Measurements from ENCODE around the gene TSTD2.
"Not testable (repeated sequence)": the region's sequence is repeated elsewhere in the genome, so short reads cannot be mapped to it uniquely, and the experiment has no call there.

TSTD2 gene

DNA sequence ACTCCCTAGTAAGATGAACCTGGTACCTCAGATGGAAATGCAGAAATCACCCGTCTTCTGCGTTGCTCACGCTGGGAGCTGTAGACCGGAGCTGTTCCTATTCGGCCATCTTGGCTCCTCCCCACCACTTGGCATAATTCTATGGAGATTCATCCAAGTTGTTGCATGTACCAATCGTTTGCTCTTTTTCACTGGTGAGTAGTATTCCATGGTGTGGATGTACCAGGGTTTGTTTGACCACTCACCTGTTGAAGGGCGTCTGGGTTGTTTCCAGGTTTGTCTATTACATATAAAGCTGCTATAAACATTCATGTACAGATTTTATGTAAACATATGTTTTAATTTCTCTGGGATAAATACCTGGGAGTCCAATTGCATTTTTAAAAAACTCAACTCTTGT, 46.3 kb downstream of the TSTD2 start:
- not testable (repeated sequence) for DNase-seq (ENCODE audit: low spot score)

DNA sequence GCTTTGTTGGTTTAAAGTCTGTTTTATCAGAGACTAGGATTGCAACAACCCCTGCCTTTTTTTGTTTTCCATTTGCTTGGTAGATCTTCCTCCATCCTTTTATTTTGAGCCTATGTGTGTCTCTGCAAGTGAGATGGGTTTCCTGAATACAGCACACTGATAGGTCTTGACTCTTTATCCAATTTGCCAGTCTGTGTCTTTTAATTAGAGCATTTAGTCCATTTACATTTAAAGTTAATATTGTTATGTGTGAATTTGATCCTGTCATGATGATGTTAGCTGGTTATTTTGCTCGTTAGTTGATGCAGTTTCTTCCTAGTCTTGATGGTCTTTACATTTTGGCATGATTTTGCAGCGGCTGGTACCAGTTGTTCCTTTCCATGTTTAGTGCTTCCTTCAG, 48.4 kb downstream of the TSTD2 start:
- not testable (repeated sequence) for DNase-seq (ENCODE audit: low spot score)

DNA sequence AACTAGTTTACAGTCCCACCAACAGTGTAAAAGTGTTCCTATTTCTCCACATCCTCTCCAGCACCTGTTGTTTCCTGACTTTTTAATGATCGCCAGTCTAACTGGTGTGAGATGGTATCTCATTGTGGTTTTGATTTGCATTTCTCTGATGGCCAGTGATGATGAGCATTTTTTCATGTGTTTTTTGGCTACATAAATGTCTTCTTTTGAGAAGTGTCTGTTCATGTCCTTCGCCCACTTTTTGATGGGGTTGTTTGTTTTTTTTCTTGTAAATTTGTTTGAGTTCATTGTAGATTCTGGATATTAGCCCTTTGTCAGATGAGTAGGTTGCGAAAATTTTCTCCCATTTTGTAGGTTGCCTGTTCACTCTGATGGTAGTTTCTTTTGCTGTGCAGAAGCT, 51.6 kb downstream of the TSTD2 start:
- DNase-seq (ENCODE audit: low spot score) = not testable (repeated sequence)

DNA sequence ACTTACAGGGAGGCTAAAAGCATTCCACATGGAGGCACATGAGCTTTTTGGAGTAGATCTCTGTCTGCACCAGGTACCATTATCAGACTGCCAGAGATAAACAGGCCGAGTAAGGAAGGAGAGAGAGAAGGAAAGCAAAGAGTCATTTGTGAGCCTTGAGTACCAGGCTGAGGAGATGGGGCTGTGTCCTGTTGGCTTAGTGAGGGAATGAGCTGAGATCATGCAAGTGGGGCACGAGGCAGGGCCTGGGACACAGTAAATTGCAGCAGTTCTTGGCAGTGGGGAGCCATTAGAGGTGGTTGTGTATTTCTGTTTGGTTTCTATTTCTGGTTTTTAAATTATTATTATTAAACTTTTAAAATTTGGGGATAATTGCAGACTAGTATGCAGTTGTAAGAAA, 53.3 kb downstream of the TSTD2 start:
- DNase-seq (ENCODE audit: low spot score) = no peak

DNA sequence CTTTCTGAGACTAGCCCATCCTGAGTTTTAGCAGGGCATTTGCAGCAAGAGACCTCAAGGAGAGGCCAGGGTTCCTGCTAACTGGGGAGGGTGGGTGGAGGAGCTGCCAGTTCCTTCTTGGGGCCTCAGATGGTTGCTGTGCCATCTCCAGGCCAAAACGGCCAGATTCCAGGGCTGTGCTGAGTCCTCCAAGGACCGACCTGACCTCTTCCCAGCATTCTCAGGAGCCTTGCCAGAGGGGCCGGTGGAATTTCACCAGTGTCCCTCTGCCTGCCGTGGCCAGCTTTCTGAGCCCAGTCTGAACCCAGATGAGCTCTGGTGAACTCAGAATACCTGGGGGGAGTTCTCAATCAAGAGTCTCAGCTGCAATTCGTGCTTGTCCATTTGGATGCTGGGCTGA, 54.3 kb downstream of the TSTD2 start:
- DNase-seq (ENCODE audit: low spot score) = no peak

DNA sequence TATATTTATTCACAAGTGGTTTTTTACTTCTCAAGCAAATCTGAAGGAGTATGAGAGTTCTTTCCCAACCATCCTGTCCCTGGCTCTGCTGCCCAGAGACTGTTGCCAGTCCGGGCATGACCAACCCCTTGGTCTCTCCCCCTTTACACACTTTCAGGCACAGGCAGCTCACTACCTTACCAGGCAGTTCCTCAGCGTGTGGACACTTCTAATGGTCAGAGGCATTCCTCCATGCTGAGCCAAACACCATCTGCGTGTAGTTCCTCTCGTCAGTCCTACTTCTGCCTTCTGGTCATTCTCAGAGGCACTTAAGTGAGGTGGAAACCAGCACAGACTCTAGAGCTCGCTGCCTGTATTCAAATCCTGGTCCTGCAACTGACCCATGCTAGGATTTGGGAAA, 56.1 kb downstream of the TSTD2 start:
- DNase-seq (ENCODE audit: low spot score) = no peak

DNA sequence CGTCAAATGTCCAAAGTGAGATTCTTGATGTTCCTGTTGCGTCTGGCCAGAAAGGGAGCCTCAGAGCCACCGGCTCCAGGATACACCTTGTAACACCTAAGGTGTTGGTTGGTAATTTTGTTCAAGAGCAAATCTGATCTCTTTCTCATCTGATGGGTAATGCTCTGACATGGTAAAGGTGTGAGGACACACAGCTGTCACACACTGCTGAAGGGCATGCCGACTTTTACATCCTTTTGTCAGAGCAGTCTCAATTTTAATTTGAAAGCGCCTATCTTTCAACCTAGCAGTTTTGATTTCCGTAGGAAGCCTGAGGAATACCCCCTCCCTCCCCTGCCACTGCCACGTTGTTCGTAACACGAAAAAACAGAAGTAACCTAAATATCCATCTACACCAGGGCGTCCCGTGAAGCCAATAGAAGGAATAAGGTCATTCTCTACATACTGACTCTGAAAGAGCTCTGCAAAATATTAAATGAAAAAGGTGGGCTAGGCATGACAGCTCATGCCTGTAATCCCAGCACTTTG, 57.4 kb downstream of the TSTD2 start:
- no peak for DNase-seq (ENCODE audit: low spot score)

DNA sequence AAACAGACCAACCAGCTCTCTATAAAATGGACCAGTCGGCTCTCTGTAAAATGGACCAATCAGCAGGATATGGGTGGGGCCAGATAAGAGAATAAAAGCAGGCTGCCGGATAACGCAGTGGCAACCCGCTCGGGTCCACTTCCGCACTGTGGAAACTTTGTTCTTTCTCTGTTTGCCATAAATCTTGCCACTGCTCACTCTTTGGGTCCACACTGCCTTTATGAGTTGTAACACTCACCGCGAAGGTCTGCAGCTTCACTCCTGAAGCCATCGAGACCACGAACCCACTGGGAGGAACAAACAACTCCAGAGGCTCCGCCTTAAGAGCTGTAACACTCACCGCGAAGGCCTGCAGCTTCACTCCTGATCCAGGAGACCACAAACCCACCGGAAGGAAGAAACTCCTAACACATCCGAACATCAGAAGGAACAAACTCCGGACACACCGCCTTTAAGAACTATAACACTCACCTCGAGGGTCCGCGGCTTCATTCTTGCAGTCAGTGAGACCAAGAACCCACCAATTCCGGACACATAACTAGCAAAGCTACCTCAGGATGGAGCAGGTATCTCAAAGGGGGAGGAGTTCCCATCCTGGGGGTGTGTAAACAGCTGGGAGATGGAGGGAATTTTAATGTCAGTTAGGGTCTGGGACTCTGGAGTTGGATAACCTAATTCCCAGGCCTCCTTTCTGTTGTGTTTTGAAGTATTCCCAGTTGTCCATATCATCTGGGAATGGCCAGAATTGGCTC, 58.1 kb downstream of the TSTD2 start:
- DNase-seq (ENCODE audit: low spot score) = not testable (repeated sequence)

DNA sequence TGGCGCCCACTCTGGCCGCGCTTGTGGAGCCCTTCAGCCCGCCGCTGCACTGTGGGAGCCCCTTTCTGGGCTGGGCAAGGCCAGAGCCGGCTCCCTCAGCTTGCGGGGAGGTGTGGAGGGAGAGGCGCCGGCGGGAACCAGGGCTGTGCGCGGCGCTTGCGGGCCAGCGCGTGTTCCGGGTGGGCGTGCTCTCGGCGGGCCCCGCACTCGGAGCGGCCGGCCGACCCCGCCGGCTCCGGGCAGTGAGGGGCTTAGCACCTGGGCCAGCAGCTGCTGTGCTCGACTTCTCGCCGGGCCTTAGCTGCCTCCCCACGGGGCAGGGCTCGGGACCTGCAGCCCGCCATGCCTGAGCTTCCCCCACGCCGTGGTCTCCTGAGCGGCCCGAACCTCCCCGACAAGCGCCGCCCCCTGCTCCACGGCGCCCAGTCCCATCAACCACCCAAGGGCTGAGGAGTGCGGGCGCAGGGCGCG, 59.0 kb downstream of the TSTD2 start:
- DNase-seq (ENCODE audit: low spot score) = not testable (repeated sequence)

DNA sequence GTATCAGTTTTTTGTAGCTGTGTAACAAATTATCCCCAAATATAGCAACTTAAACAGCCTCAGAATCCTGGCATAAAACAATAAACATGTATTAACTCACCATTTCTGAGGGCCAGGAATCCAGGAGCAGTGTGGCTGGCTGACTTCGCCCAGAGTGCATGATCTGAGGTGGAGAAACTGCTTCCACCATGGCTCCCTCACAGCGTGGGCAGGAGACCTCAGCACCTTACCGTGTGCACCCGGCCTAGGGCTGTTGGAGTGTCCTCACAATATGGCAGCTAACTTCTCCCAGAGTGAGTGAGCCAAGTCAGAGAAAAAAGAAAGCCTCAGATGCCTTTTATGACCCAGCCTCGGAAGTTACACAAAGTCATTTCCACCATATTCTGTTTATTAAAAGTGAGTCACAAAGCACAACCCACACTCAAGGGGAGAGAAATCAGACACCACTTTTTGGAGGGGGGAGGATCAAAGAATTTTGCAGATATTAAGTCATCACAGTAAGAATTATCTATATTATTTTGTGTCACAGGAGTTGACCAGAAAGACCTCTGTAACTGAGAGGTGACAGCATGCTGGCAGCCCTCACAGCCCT, 59.6 kb downstream of the TSTD2 start:
- DNase-seq (ENCODE audit: low spot score) = no peak

DNA sequence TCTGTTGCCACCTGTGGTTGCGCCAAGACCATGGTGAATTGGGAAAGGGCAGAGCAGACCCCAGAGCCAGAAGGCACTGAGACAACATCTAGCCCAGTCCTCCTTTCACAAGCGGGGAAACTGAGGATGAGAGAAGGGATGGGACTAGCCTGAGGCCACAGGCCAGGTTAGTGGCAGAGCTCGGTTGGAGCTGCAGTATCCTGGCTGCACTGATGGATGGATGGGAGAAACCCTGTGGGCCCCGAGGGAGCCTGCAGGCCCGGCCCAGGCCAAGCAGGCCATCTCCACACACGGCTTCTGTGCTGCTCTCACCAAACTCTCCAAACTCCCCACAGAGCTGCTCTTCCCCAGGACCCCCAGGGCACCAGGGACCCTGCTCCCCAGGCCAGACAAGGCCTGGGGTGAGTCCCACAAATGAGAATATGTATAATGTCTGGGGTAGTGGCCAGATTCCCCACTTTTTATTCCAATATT, 60.2 kb downstream of the TSTD2 start:
- no peak for DNase-seq (ENCODE audit: low spot score)

DNA sequence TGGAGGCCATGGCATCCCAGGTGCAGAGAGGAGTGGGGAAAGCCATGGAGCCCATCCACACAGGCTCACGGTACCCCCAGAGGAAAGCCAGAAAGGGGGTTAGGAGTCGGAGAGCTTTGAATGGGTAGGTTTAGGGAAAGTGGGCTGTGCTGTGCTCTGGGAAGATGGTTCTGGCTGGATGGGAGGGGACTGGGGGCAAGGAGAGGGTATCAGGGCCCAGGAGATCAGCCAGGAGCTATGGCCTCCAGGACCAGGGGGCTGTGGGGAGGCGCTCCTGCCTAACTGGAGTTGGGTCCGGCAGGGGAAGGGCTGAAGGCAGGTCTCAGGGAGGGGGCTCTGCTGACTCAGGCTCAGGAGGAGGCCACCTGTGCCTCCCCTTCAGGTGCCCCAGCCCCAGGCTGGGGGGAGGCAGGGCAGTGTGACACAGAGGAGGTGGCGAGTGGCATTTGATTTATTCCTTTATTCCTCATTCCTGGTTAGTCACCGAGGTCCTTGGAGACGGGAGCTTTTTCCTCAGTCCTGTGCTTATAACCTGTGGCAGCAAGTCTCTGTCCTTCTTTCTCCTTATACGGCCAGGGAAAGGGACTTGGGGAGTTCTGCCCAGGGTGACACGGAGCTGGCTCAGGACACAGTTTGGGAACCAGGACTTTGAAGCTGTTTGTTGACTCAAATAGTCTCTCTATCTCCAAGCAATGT, 60.8 kb downstream of the TSTD2 start:
- DNase-seq (ENCODE audit: low spot score) = no peak

DNA sequence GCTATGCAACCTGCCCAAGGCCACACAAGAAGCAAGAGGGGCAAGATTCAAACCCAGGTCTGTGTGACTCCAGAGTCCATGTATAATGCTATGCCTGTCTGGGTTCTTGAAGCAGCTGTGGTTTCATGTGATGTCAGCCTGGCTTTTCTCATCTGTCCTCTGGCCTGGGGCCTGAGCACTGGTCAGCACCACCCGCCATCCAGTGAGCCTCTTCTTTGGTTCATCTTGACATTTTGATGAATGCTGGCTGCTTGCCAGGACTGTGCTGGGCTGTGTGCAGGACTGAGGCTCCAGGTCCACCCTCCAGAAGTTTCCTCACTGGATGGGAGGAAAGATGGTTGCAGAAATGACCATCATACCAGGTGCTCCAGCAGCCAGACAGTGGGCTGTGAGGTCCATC, 61.5 kb downstream of the TSTD2 start:
- DNase-seq (ENCODE audit: low spot score) = no peak

DNA sequence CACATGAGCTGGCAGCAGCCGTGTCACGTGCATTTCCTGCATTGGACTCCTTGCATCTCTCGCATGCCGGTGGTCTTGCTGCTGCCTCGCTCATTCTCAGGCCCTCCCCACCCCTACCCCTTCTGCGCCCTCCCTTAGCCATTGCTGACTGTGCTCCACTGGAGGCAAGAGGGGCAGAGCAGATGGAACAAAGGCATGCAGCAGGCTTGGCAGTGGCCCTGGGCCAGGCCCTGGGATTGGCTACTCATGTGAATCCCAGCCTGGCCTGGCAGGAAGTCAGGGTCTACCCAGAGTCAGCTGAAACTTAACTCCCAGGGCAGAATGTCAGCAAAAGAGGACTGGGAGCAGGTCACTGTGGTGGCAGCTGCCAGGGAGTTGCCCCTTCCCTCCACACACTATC, 62.3 kb downstream of the TSTD2 start:
- no peak for DNase-seq (ENCODE audit: low spot score)

DNA sequence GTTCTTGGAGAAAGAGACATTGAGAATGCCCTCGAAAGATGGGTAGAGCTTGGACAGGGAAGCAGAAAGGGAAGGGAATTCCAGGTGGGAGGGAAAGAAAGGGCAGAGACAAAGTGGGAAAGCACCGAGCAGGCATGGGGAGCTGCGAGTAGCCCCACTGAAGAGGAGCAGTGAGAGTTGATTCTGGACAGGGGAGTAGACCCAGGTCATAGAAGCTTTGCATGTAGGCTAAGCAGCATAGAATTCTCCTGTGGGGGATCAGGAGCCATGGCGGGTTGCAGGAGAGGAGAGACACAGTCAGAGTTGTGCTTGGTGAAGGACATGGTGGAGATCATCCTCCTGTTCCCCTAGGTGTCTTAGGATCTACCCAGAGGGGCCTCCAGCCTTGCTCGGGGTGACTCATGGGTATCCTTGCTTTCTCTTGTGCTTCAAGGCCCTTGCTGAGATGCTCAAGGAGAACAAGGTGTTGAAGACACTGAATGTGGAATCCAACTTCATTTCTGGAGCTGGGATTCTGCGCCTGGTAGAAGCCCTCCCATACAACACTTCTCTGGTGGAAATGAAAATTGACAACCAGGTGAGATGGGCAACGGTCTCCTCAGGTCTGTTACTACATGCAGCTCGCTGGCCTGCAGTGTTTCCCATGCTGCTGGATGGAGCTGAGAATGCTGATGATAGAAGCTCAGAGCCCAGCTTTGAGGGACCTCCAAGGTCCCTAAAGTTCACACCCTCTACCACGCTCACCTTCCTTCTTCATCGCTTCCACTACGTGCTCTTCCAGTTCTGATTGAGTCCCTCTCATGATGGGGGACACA, 64.5 kb downstream of the TSTD2 start:
- DNase-seq (ENCODE audit: low spot score) = no peak

DNA sequence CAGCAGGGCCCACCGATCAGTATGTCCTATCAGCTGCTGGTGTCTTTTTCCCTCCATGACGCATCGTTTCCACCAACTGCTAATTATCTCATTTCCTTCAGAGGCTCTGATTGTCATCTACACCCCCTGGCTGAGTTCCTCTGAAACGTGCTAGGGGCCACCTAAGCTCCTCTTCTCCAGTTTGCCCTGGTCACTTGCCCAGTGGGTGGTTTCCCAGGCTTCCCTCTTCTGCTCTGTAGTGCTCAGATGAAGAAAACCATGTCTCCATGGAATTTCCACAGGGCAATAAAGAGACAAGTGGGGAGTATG, 65.3 kb downstream of the TSTD2 start:
- no peak for DNase-seq (ENCODE audit: low spot score)

DNA sequence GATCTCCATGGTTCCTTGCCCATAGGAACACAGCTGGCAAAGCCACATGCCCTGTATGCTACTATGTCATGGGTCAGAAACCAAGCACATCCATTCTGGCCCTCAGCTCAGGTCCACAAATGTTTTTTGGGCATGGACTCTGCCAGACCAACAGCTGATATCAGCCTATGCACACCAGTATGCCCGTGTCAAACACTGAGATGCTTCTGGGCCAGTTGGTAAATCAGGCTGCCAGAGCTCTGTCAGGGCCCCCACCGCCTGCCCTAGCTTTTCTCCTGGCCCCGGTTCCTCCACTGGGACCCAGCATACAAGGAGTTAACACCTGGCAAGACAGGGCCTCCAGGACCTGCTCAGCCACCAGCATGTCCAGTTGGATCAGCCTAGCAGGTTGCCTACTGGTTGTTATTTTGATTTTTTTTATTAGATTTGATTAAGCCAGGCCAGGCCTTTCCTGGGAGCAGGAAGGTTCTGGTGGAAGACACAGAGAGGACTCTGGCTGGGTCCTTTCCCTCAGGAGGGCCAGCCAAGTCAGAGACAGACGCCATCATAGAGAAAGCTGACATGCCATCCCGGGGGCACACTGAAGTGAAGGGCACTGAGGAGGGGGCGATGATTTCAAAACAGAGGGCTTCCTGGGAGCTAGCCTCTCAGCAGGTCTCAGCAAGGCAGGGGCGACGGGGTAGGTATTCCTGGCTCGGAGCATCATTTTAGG, 65.8 kb downstream of the TSTD2 start:
- no peak for DNase-seq (ENCODE audit: low spot score)

DNA sequence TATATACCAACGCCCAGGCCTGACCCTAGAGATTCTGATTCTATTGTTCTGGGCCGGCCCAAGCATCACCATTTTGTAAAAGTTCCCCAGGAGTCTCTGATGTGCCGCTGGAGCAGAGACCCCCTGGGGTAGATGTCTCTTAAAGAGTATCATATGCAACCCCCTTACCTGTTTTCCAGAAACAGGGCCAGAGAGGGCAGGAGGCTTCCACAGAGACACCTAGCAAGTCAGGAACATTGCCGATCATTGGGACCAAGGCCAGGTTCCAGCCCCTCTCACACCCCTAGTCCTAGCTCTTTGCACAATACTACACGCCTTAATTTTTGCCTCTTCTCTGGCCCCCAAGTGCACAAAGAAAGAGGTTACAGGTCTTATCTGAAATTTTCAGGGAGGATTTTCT, 67.9 kb downstream of the TSTD2 start:
- DNase-seq (ENCODE audit: low spot score) = no peak

DNA sequence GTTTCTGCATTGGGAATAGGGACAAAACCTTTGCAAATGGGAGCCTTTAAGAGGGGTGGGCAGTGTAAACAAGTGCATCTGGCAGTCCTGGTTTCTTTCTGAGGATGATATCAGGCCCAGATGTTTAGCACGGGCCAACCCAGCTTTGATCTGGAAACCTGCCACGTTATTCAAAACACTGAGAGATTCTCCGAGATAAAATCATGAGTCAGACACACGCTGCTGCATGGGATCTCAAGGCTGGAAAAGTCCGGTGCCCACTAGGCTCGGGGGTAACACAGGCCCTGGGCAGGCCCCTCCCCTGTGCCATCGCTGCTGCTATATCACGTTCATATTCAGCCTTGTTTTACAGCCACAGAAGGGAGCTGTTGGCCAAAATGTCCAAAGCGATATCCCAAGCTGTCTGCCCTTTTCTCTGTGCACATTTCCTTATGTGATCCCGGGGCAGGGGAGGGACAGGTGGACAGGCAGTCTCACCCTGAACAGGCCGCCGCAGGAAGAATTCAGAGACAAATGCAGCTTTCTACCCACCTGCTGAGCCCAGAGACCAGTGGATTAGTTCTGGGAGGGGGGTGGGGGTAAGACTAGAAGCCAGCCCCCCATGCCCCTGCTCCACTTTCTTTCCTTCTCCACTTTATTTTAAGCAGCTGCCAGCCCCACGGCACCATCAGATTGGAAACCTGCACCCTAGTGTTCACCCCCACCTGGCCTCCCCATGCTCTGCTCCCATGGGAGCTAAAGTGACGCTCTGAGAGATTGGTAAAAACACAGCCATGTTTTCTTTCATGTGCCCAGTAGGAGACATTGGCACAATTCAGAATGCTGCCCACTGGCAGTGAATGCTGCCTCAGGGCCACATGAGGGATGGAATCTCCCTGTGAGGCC, 68.6 kb downstream of the TSTD2 start:
- peak; percentile 54 for DNase-seq (ENCODE audit: low spot score)

DNA sequence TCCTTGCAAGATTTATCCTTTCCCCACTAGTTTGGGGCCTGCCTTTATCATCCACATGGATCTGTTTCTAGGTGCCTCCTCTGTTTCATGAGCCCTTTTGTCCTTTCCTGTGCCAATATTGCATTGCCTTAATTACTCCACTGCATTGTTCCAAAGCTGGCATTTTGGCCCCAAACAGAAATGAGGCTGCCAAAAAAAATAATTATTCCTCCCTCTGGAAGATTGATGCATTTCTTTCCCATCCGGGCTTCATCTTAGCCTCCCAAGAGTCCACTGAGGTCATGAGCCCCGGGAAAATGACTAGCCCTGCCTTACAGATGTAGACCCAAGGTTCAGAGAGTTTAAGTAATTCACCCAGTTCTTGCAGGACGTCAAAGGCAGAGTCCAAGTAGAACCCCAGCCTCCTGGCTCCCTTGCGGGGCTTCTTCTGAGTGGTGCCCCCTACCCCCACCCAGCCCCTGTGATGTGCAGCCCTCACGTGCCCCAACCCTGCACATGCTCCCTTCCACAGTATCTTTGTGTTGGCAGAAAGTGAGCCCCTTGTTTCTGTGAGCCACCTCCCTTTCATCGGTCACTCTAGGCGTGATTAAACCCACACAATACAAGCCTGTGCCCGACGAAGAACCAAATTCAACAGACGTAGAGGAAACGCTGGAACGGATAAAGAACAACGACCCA, 69.6 kb downstream of the TSTD2 start:
- DNase-seq (ENCODE audit: low spot score) = no peak
